HEK293T (cell line): ENCODE measurements around the gene MAN1A2.
A peak's percentile ranks its signal among the peaks of the same experiment; 100 is the strongest.

ENCODE experiments used
- ARNT ChIP-seq: fragments of 450-650 bp; IDR thresholded peaks from 2 replicates; pipeline ENCODE4 v1.6.1; 2017; ENCODE audit warnings: mild to moderate bottlenecking
- BHLHE40 ChIP-seq: fragments of 450-650 bp; IDR thresholded peaks from 2 replicates; pipeline ENCODE4 v1.6.1; 2016; ENCODE audit warnings: mild to moderate bottlenecking, moderate library complexity, borderline replicate concordance
- CTBP1 ChIP-seq: fragments of 450-650 bp; IDR thresholded peaks from 2 replicates; pipeline ENCODE4 v1.6.1; 2016; ENCODE audit warnings: borderline replicate concordance
- FOXA1 ChIP-seq: fragments of 450-650 bp; IDR thresholded peaks from 2 replicates; pipeline ENCODE4 v1.6.1; 2016; ENCODE audit warnings: mild to moderate bottlenecking
- FOXM1 ChIP-seq: fragments of 450-650 bp; IDR thresholded peaks from 2 replicates; pipeline ENCODE4 v1.6.1; 2017; ENCODE audit warnings: mild to moderate bottlenecking, borderline replicate concordance
- HDGF ChIP-seq: fragments of 450-650 bp; IDR thresholded peaks from 2 replicates; pipeline ENCODE4 v1.6.1; 2017; ENCODE audit warnings: antibody characterized with exemption, borderline replicate concordance
- NFRKB ChIP-seq: fragments of 450-650 bp; IDR thresholded peaks from 2 replicates; pipeline ENCODE4 v1.6.1; 2016; ENCODE audit warnings: mild to moderate bottlenecking, moderate library complexity
- PKNOX1 ChIP-seq: fragments of 450-650 bp; IDR thresholded peaks from 2 replicates; pipeline ENCODE4 v1.6.1; 2016
- SP1 ChIP-seq: fragments of 450-650 bp; IDR thresholded peaks from 2 replicates; pipeline ENCODE4 v1.6.1; 2017
- SUZ12 ChIP-seq: fragments of 450-650 bp; IDR thresholded peaks from 2 replicates; pipeline ENCODE4 v1.6.1; 2016; ENCODE audit warnings: mild to moderate bottlenecking
- TARDBP ChIP-seq: fragments of 450-650 bp; IDR thresholded peaks from 2 replicates; pipeline ENCODE4 v1.6.1; 2016
- ZNF384 ChIP-seq: fragments of 450-650 bp; IDR thresholded peaks from 2 replicates; pipeline ENCODE4 v1.6.1; 2016

- TF ChIP-seq HDGF (no peak), BHLHE40 (no peak), ARNT (no peak), PKNOX1 (no peak), FOXA1 (no peak), SP1 (no peak), TARDBP (0 out of 2 replicates have a peak, but pooled peaks have one; percentile 42), SUZ12 (no peak), CTBP1 (no peak), NFRKB (no peak), FOXM1 (no peak), ZNF384 (no peak)
Observed at GRCh38 chr1:117367046-117368025, at the start of gene MAN1A2.
